ENCODE results near the gene SMKR1. TPM values are rescaled to one million over a fixed set of nuclear protein-coding genes. Genes with fewer than 3 reads are reported as not detected.

The SMKR1 gene
- total and polyA plus RNA-seq, 9 of the 15 experiments (the other 6 are each of a cell fraction or from before 2014, with no cell fraction given) = 0.58 to 1.8 (median 0.93) TPM; not detected in 1

DNA sequence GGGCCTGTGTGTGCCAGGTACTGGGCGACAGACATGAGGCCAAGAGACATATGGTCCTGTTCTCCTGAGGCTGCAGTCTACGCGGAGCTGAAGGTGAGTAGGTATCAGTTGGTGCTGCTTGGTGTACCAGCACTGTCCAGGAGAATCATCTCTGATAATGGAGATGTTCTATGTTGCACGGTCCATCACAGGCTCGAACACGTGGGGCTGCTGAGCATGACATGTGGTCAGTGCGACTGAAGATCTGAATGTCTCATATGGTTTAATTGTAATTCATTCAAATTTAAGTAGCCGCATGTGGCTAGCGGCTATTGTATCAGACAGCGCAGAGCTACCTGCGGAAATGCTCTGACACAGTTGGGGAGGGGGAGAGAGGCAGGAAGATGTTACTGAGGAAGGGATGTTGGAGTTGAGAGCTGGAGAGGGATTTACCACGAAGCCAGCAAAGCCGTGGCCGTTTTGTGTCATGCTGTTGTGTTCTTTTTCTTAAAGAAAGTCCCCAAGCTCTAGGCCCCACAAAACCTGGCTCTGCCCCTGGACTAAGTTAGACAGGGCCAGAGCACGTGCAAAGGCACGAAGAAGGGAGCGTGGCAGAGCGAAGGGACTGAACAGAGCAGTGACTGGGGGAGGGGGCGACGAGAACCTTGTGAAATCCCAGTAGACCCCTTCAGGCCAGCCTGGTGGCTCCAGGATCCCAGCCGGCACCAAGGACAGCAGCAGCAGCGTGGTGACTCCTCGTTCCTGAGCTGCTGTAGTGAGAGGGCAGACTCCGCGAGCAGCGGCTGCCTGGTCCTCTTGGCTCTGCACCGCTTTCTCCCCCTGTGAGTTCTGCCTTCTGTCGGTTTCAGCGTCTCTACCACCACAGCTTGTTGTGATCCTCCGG lies 20.0 kb downstream of the SMKR1 start (continued):
- TF ChIP-seq NCOA4 (IDR thresholded peaks at IDR 0.05; ENCODE audit: partially characterized antibody) (no peak), TAF9B (IDR thresholded peaks at IDR 0.05; ENCODE audit: partially characterized antibody) (no peak), MTA3 (IDR thresholded peaks at IDR 0.05; ENCODE audit: borderline replicate concordance) (no peak), TRIM28 (IDR thresholded peaks at IDR 0.05) (no peak), TEAD2 (tag; IDR thresholded peaks at IDR 0.05) (no peak), STAG1 (CRISPR knock-in tag; IDR thresholded peaks at IDR 0.05; ENCODE audit: borderline replicate concordance) (peak; percentile 47; the same call in 1 of the 2 replicates), RBM34 (IDR thresholded peaks at IDR 0.05; ENCODE audit: borderline replicate concordance, insufficient read depth, low read length) (no peak)
- TF ChIP-seq, protein P1, sequence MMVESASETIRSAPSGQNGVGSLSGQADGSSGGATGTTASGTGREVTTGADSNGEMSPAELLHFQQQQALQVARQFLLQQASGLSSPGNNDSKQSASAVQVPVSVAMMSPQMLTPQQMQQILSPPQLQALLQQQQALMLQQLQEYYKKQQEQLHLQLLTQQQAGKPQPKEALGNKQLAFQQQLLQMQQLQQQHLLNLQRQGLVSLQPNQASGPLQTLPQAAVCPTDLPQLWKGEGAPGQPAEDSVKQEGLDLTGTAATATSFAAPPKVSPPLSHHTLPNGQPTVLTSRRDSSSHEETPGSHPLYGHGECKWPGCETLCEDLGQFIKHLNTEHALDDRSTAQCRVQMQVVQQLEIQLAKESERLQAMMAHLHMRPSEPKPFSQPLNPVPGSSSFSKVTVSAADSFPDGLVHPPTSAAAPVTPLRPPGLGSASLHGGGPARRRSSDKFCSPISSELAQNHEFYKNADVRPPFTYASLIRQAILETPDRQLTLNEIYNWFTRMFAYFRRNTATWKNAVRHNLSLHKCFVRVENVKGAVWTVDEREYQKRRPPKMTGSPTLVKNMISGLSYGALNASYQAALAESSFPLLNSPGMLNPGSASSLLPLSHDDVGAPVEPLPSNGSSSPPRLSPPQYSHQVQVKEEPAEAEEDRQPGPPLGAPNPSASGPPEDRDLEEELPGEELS (CRISPR knock-in tag; IDR thresholded peaks at IDR 0.05; ENCODE audit: borderline replicate concordance) = no peak
- TF ChIP-seq, protein P2, sequence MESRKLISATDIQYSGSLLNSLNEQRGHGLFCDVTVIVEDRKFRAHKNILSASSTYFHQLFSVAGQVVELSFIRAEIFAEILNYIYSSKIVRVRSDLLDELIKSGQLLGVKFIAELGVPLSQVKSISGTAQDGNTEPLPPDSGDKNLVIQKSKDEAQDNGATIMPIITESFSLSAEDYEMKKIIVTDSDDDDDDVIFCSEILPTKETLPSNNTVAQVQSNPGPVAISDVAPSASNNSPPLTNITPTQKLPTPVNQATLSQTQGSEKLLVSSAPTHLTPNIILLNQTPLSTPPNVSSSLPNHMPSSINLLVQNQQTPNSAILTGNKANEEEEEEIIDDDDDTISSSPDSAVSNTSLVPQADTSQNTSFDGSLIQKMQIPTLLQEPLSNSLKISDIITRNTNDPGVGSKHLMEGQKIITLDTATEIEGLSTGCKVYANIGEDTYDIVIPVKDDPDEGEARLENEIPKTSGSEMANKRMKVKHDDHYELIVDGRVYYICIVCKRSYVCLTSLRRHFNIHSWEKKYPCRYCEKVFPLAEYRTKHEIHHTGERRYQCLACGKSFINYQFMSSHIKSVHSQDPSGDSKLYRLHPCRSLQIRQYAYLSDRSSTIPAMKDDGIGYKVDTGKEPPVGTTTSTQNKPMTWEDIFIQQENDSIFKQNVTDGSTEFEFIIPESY (CRISPR knock-in tag; IDR thresholded peaks at IDR 0.05) = peak; percentile 96
- TF ChIP-seq, protein P3, sequence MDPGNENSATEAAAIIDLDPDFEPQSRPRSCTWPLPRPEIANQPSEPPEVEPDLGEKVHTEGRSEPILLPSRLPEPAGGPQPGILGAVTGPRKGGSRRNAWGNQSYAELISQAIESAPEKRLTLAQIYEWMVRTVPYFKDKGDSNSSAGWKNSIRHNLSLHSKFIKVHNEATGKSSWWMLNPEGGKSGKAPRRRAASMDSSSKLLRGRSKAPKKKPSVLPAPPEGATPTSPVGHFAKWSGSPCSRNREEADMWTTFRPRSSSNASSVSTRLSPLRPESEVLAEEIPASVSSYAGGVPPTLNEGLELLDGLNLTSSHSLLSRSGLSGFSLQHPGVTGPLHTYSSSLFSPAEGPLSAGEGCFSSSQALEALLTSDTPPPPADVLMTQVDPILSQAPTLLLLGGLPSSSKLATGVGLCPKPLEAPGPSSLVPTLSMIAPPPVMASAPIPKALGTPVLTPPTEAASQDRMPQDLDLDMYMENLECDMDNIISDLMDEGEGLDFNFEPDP (CRISPR knock-in tag; IDR thresholded peaks at IDR 0.05) = no peak
